Measurements from ENCODE around the gene FAM193B.

FAM193B gene

DNA sequence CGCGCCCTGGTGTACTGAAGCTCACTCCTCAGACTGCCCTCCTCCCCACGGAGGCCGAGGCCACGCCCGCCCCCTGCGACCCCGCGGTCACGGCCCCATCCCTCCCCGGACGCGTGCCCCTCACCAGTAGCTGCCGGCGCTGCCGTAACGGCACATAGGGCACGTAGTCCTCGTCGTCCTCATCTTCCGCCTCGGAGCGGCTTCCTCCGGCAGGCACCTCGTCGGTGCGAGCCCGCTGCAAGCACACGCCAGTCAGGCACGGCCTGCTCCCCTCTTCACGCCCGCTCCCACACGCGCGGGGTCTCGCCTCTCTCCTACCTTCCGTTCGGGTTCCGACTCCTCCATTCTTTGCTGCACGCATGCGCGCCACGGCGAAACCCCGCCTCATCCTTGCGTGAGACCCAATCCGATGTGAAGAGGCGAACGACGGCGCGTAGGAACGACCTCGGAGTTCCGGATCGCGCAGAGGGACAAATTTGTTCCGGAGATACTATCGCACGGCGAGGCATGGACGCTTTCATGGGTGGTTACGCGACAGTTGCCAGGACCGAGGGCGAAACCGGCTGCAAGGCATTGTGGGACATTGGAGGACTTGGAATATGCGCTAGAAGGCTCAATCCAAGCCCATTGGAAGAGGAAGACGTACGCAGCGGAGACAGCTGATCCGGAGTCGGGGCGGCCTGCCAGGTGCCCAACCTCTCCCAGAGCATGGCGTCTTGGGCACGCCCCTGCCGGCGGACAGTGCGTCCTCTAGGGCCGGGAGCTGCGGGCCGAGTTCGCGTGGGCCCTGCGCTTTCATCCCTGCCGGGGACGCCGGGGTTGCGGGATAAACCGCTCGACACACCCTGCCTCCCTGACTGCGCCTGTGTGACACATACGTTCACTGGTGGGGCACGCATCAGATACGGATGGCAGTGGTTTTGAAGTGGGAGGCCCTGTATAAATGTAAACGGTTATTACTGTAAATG lies 37.5 kb downstream of the FAM193B start, which contains the start of gene DDX41:
Gene DDX41 (minus strand): TSS at position 361 of the 968 bp plus-strand sequence. CDS start 16 bp downstream, at position 345.
- peak; percentile 63 to 99 (median 97) for DNase-seq

- no peak for DNase-seq
Measured at GRCh38 chr5:177515580-177515979, 38.8 kb downstream of the FAM193B start.

GRCh38 chr5:177514541-177514940 lies 39.8 kb downstream of the FAM193B start:
- no peak for DNase-seq

DNA sequence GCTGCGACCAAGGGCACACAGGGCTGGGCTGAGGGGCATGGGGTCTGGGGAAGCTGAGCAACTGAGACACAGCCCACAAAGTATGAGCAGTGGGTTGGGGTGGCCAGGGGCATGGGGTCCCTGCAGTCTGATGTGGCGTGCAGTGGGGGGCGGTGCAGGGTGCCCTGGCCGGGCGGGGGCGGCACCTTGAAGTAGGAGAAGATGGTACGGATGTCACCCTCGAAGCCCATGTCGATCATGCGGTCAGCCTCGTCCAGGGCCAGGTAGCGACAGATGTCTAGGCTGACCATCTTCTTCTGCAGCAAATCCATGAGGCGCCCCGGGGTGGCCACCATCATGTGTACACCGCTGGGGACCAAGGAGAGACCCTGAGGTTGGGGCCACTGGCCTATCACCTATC lies 40.9 kb downstream of the FAM193B start:
- DNase-seq = no peak

DNA sequence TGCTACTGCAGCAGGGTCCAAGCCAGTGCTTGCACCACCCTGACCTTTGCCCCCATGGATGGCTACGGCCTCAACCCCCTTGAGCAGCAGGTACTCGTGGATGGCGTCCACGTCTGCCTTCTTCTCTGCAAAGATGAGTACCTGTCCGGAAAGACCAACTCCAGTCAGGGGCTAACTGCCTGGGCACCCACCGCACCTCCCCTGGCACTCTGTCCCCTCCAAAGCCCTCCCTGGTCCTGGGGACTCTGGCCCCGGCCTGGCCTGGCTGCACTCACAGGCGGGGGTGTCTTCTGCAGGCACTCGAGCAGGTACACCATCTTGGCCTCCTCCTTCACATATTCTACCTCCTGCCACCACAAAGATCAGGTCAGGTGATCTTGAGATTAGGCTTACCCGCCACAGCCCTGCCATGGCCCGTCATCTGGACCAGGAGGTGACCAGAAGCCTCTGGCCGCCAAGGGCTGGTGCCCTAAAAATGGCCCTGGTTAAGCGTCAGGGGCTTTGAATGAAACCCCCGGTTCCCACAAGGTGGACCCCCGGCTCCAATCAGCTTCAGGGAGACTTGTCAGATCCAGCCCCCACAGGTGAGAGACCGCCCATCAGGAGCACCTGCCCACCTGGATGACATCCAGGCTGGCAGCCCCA lies 41.5 kb downstream of the FAM193B start:
- no peak for DNase-seq

DNA sequence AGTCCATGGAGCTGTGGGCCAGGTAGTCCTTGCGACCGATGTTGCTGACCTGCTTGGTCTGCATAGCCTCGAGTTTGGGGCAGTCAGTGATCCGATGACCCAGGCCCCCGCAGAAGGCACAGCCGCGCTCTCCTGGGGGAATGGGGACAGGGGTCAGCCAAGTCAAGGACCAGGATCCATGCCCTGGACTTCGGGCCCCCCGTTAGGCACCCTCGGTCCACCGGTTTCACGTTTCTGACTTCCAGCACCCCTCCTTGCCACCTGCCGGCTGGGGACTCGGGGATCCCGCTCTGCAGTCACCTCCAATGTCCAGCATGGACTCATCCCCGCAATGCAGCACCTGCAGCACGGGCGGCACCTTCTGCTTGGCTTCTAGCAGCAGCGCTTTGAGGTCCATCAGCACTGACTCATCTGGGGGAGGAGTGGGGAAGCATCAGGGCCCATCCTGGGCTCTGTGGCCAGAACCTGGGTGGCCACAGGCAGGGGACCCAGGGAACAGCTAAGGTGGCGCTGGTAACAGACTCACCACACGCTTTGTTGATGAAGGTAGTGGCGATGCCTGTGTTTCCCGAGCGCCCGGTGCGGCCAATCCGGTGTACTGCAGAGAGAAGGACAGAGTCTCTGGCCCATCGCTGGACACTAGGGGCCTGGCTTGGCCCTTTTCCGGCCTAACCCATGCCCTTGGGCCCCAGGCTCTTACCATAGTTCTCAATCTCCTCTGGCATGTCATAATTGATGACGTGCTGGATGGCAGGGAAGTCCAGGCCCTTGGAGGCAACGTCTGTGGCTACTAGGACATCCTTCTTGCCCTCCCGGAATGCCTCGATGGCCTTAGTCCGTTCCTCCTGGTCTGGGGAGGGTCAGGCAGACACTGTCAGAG lies 42.3 kb downstream of the FAM193B start:
- DNase-seq = no peak

GRCh38 chr5:177511181-177511580 lies 43.2 kb downstream of the FAM193B start:
- no peak for DNase-seq

DNA sequence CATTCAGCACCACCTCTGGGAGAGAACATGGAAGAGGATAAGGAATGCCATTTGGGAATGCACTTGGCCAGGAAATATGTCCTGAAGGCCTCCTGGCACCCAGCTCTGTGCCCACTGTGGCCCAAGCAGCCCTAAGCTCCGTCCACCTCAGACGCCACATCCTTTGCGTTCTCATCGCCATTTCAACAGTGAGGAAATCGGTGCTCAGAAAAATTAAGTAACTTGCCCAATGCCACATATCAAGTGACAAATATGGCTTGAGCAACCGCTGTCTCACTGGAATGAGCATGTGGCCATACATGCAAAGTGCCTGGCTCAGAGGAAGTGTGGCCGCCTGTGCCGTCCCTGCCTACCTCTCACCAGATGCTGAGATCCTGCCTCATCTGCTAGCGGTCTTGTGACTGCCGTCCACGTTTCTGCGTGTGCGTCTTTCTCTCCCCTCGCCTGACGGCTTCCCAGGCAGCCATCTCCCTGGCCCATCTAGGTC lies 43.8 kb downstream of the FAM193B start:
- DNase-seq = no peak

DNA sequence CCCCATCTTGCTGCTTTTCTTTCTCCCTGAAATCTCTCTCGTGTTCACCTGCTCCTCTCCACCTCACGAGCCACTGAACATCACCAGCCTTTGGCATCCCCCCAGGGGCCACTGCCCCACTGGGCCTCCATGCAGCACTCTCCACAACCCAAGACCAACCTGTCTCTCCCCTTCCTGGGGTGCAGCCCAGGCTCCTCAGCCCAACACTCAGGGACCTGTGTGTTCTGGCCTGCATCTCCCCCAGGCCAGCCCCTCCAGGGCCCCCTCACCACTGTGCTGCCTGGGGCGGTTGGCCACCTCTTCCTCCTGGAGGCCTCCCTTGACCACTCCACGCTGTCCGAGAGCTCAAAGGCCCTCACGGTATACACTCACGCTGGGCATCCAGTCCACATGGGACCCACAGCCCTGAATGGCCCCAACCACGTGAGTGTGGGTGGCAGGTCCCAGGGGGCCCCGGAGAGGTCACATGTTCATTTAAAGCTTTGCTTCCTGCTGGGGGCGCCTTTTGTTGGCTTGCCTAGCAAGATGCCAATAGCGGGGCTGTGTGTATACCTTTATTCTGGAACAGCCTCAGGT lies 44.3 kb downstream of the FAM193B start:
- no peak for DNase-seq

- peak in 5 of 56 donors; percentile 9 to 52 (median 41) for DNase-seq
Measured at GRCh38 chr5:177509381-177509951, 44.9 kb downstream of the FAM193B start, which contains the start of gene DOK3. Gene DOK3, minus strand, starts transcription at chr5:177509826. Its CDS starts 286 bp downstream, at chr5:177509540.

DNA sequence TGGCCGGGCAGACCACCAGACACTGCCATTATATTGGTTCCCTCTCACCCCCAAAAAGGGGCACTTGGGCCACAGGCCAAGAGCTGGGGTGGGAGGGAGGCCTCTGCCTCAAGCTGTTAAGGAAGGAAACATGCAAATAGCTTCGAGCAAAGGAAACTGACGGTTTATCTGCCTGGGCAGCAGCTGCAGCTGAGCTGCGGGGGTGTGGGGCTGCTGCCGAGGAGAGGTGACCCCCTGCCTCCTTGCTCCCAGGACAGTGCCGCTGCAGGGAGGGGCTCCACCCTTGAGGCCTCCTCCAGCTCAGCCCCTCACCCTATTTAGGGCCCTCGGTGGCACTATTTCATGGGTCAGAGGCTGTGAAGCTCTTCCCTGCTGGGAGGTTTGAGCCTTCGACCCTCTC lies 45.5 kb downstream of the FAM193B start:
- no peak for DNase-seq

GRCh38 chr5:177508221-177508611 lies 46.1 kb downstream of the FAM193B start:
- no peak for DNase-seq

DNA sequence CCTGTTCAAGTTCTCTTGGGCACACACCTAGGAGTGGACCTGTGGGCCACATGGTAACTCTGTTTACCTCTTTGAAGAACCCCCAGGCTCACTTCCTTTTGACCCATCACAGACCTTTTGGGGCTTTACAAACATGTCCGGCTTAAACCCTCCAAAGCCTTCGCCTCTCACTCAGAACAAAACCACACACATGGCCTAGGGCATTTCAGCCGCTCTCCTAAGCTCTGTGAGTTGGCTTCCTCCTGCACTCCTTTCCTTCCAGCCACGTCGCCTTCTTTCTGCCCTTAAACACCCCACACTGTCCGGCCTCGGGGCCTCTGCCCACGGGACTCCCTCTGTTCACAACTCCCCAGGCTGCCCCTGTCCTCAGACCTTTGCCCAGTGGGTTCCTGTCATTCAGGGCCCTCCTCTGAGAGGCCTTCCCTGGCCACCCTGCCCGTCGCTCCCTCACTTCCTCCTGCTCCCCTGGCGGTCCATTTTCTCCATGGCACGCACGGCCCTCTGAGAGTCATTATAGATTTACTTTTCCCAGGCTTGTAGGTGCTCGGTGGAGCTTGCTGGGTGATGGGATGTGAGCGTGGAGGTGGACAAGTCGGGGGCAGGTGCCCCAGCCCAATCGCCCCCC lies 46.7 kb downstream of the FAM193B start:
- DNase-seq = no peak

- no peak for DNase-seq
Measured at GRCh38 chr5:177507165-177507564, 47.2 kb downstream of the FAM193B start.

DNA sequence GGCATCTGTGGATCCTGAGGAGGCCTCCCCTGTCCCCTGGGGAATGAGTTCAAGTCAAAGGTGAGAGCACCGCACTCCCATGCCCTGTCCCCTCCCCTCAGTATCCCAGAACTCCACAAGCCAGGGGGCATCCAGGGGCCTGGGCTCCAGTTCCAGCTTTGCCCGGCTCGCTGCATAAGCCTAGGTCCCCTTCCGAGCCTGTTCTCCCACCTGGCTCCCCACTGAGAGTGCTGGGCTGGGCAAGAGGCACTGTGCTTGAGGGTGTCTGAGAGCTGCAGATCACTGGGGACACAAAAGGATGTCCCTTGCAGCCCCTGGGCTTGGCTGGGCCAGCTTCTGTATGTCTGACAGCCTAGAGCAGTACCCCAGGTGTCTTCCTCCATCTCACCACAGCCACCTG lies 49.3 kb downstream of the FAM193B start:
- DNase-seq = no peak

GRCh38 chr5:177504086-177505056 lies 50.0 kb downstream of the FAM193B start:
- DNase-seq = no peak

- no peak for DNase-seq
Measured at GRCh38 chr5:177503351-177504085, 50.8 kb downstream of the FAM193B start.

DNA sequence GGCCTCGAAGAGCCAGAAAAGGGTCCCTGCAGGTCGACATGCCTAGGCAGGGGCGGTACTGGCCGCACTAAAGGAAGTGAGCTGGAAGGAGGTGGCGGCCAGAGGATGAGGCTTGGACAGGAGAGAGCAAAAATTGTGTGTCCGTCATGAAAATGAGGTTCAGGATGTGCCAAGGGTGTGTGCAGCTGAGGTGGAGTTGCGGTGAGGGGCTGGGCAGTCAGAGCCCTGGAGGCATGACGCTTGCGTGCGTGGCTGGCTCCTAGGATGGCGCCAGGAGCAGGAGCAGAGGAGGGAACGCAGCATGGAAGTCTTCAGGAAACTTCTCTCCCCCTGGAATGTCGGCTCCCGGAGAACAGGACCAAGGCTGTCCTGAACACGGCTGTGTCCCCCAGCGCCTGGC lies 51.5 kb downstream of the FAM193B start:
- DNase-seq = no peak

Data from nucleus accumbens (tissue), 56 donors.